ENCODE results near the gene RHOH.
A peak's percentile ranks its signal among the peaks of the same experiment; 100 is the strongest.

The RHOH gene

GRCh38 chr4:40238008-40238699 lies 41.3 kb downstream of the RHOH start:
- DNase-seq (ENCODE audit: low read depth): no peak

GRCh38 chr4:40238700-40239548 lies 42.1 kb downstream of the RHOH start:
- no peak for DNase-seq (ENCODE audit: low read depth)

- peak; percentile 37 for DNase-seq (ENCODE audit: low read depth)
Measured at GRCh38 chr4:40240040-40240653, 43.3 kb downstream of the RHOH start.

GRCh38 chr4:40241026-40241425 lies 44.2 kb downstream of the RHOH start:
- DNase-seq (ENCODE audit: low read depth): no peak

- DNase-seq (ENCODE audit: low read depth): no peak
Measured at GRCh38 chr4:40241941-40242340, 45.1 kb downstream of the RHOH start.

GRCh38 chr4:40243386-40243948 lies 46.6 kb downstream of the RHOH start:
- DNase-seq (ENCODE audit: low read depth): no peak

- DNase-seq (ENCODE audit: low read depth): no peak
Measured at GRCh38 chr4:40244606-40245005, 47.8 kb downstream of the RHOH start.

GRCh38 chr4:40245550-40245949 lies 48.7 kb downstream of the RHOH start:
- DNase-seq (ENCODE audit: low read depth): no peak

- no peak for DNase-seq (ENCODE audit: low read depth)
Measured at GRCh38 chr4:40246011-40246900, 49.4 kb downstream of the RHOH start.

GRCh38 chr4:40246938-40247337 lies 50.1 kb downstream of the RHOH start:
- no peak for DNase-seq (ENCODE audit: low read depth)

GRCh38 chr4:40247350-40247749 lies 50.5 kb downstream of the RHOH start:
- DNase-seq (ENCODE audit: low read depth): no peak

- DNase-seq (ENCODE audit: low read depth): peak; percentile 48
Measured at GRCh38 chr4:40251366-40251765, 54.5 kb downstream of the RHOH start.

- DNase-seq (ENCODE audit: low read depth): peak; percentile 60
Measured at GRCh38 chr4:40253906-40254305, 57.1 kb downstream of the RHOH start.

GRCh38 chr4:40254608-40255392 lies 58.0 kb downstream of the RHOH start:
- DNase-seq (ENCODE audit: low read depth): peak; percentile 83

GRCh38 chr4:40255393-40256281 lies 58.8 kb downstream of the RHOH start:
- peak; percentile 99 for DNase-seq (ENCODE audit: low read depth)

- DNase-seq (ENCODE audit: low read depth): no peak
Measured at GRCh38 chr4:40256329-40256728, 59.5 kb downstream of the RHOH start.

- DNase-seq (ENCODE audit: low read depth): no peak
Measured at GRCh38 chr4:40256817-40257216, 60.0 kb downstream of the RHOH start.

- no peak for DNase-seq (ENCODE audit: low read depth)
Measured at GRCh38 chr4:40258627-40259026, 61.8 kb downstream of the RHOH start.

- no peak for DNase-seq (ENCODE audit: low read depth)
Measured at GRCh38 chr4:40261231-40262076, 64.6 kb downstream of the RHOH start.
